Activated gamma-delta T cell treated with anti-CD3 and anti-CD28 coated beads, Interleukin-2, amount 50 U/mL, for 16 hours (primary cell): ENCODE data around the gene TNIP2.
"Not testable (repeated sequence)": the region's sequence is repeated elsewhere in the genome, so short reads cannot be mapped to it uniquely, and the experiment has no call there.

Experiments
- DNase-seq: peaks from one replicate; pipeline ENCODE4 v3.0.0-alpha.2; 2020; ENCODE audit warnings: low read depth

TNIP2 gene

DNA sequence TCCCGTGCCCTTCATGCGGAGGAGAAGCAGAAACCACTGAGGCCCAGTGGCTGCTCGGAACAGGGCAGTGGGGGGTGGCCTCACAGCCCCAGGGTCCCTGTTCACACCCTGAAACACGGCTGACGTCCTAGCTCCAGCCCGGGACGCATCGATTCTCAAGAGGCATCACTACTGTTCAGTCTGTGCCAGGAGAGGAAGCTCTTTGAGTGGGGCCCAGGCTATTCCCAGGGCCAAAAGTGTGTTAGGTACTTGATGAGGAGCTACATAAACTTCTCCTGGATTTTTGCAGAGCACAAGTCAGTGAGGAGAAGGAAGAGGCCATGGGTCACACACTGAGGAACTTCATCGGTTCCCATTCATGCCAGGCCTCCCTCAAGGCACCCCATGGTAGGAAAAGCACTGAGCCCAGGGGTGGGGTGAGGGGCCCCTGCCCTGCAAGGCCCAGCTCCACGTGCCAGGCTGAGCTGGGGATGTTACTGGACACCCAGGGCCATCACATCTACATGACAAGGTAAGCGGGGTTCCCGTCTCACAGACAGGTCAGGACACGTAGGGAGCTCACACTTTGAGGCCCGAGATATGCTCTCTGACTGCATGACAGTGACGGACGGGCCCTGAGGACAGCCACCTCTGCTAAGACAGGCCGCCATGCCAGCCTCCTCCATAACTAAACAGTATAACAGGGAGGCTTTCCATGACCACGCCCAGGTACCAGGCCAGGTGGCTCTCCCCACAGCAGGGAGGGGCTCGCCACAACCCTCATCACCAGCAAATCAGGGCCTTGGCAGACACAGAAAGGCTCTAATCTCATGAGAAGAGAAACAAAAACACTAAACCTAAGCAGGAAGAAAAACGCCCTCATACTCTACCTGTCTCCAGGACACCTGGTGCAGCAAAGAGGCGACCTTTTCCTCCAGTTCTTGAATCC is 12.4 kb downstream of the TNIP2 start:
- DNase-seq: no peak

DNA sequence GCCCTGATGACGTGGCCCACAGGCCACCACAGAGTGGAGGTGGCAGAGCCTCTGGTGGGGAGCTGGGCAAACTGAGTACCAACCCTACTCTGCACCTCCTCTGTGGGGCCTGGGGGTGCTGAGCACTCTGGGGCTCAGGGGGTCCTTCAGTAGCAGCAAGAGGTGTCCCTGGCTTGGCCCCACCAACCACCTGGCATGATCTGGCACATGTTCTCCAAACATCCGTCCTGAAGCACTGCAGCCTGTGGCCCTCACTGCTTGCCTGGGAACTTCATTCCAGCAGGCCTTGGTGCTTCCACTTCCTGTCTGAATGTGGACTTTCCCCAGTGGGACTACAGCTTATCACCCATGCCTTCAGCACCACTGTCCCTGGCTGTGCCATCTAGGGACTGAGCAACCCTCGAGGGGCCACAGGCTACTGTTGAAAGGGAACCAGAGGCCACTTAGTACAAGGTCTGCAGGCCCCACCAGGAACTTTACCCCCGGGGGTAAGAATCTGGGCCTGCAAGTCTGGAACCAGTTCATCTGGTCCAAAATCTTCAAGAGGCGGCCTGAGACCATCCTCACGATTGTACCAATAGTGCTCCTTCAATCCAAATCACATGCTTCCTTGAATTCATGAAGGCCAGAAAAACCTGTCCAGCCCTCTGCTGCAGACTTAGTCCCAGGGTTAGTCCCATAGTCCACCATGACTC is 13.2 kb downstream of the TNIP2 start:
- DNase-seq: no peak

DNA sequence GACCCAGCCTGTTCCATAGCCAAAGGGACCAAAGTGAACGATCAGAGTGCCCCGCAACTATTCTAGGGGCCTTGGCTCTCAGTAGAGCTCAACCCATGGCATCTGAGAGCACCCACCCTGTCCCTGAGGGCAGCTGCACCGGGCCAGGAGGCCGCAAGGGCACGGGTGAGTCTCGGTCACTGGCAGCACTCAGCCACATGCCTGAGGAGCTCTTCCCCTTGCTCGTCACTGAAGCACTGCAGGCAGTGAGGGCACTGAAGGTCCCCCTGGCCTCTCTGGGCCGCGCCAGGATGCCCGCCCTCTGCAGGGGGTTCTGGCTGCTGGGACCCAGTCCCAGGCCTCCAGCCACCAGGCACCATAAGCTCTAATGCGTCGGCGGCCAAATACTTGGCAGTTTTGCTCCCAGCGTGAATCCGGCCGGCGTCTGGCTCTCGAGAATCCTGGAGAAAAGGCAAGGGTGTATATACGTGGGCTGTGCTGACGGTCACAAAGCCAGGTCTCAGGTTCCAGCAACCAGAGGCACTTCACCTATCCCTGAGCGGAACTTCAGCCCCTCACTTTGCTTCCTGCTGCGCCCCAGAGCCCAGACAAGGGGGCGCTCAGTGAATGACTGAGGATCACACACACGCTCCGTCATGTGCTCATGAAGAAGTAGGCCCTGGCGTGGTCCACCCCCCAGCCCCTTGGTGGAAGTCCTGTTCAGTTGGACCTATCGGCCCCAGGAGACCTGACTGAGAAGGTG is 13.9 kb downstream of the TNIP2 start:
- DNase-seq: no peak

DNA sequence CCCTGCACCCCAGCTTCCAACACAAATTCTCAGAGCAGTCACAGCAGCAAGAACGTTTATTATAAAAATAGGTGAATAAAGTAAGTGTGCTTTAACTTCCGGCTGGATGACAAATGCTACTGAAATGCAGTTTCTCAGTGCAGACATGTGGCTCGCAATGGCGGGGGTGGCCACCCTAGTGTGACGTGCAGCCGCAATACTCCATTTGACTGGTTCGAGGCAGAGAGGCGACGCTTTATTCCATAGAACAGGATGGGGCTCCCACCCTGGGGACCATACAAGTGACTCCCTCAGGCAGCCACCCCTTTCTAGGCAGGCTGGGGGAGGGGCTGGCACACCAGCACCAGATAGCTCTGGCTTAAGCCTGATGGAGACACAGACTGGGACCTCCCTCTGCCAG is 14.5 kb downstream of the TNIP2 start:
- DNase-seq: no peak

DNA sequence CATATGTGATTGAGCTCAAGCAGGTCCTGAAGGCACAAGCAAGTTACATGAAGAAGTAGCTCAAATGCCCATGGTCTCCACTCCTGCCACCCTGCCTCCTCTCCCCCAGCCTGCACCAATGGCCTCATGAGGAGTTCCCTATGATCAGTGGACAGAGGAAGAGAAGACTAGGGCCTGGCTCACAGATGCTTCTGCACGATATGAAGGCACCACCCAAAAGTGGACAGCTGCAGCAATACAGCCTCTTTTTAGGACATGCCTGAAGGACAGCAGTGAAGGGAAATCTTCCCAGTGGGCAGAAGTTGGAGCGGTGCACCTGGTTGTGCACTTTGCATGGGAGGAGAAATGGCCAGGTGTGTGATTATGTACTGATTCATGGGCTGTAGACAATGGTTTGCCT is 17.8 kb downstream of the TNIP2 start:
- not testable (repeated sequence) for DNase-seq

DNA sequence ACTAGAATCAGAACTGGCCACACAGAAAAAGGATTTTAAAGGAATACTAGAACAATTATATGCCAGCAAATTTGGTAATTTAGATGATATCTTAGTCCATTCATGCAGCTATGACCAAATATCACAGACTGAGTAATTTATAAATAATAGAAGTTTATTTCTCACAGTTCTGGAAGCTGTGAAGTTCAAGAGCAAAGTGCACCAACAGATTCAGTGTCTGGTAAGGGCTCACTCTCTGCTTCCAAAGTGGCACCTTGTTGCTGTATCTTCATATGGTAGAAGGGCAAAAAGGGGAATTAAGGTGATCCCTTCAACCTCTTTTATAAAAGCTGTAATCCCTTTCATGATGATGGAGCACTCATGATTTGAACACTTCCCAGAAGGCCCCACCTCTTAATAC is 20.3 kb downstream of the TNIP2 start:
- DNase-seq: no peak

DNA sequence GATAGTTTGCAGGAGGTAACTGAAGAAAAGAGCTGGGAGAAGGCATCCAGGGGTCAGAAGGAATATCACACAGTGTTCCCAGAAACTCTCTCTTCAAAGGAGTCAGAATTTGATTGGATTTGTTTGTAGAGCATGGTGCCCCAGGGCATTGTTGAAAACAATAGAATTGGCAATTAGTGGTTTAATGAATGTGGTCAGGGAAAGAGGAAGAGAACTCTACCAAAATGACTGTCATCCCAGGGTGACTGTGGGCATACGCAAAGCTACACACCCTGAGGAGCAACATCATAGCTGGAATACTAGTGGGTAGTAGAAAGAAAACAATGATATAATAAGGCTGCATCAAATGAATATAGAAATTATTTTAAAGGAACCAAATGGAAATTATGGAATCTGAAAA is 21.5 kb downstream of the TNIP2 start:
- DNase-seq: no peak

DNA sequence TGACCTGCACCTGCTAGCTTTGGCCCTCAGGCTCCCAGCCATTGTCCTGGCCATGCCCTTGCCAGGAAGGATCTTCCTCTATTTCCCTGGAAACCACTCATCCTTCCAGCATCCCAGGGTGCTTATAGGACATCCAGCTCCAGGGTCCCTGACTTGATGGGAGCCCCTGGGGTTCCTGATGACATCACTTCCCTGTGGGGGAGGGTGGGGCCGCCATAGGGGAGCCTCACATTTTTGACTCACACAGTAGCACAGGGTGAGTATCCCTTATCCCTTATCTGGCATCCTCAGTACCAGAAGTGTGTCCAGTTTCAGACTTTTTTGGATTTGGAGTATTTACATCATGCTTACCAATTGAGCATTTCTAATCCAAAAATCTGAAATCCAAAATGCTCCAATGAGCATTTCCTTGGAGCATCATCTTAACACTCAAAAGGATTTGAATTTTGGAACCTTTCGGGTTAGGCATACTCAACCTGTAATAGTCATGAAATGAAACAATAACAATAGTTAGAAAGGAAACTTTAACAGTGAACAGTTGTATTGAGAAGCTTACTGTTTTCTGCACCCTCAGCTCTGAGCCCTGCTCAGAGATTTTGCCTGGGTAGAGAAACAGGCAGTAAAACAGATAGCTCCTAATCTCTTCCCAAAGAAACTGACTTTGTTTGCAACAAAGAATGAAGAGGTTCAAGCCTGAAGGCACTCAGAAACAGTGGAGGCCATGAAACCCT is 22.1 kb downstream of the TNIP2 start:
- DNase-seq: no peak

DNA sequence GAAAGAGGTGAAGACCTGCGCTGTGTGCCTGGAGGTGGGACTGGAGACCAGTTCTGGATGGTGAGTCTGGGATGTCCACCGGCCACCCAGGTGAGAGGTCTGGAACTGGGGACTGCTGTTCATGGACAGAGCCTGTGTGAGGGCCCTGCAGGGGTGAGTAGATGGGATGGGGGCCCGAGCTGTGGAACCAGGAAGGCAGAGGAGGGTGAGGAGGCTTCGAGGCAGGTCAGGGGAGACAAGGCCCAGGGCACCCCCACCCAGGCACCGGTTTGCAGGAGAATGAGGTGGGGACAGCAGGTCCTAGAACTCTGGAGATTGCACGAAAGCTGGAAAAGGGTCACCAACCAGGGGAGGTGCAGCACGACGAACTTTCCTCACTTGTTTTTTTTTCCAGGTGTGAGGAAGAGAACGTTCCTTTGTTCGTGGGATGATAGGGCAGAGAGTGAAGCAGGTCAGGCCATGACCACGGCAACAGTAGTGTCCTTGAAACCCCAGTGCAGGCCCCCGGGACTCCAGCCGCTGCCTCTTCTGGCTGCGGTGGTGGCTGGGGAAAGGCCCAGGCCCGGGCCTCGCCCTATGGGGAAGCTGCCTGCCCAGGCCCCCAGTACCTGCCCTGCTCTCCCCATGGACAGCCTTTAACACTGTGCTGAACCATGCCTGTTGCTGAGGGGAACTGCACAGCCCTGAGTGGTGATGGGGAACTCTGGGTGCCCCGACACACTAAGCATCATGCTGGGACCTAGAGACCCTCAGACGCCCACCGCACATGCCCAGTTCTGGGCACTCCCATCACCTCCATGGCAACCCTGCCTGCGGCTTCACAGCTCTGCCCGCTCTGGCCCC is 22.9 kb downstream of the TNIP2 start:
- DNase-seq: no peak

DNA sequence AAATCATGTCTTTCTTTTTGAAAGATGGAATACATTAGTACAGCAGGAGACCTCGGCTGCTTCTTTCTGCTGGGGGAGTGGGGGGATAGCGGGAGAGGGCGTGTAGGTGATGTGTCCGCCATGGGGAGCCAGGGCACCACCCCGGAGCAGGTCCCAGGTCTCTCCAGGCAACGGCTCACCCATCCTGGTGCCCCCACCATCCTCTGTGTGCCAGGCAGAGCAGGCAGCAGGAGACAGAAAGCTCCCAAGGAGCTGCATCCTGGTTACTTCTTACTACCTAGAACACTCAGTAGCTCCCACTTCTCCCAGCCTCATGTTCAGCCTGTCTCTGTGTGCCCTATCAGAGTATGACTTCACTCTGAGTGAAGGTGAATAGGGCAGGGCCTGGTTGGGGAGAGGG is 23.6 kb downstream of the TNIP2 start:
- DNase-seq: no peak

DNA sequence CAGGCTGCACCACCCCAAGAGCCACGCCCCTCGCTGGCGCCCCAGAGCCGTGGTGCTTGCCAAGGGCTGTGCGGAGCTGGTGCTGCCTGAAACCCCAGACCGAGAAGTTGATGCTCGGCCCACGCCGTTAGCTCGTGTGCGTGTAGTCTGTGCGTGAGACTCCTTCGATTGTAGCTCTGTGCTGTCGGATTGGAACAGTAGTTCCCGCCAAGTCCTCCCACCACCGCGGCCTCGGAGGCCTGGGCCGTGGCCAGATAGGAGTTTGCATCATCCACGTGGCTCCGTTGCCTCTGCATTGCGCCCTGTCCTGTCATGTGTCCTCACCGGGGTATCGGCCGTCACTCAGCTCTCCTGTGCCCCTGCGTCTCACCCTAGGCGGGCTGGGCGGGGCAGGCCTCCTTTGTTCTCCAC is 24.2 kb downstream of the TNIP2 start:
- DNase-seq: no peak

DNA sequence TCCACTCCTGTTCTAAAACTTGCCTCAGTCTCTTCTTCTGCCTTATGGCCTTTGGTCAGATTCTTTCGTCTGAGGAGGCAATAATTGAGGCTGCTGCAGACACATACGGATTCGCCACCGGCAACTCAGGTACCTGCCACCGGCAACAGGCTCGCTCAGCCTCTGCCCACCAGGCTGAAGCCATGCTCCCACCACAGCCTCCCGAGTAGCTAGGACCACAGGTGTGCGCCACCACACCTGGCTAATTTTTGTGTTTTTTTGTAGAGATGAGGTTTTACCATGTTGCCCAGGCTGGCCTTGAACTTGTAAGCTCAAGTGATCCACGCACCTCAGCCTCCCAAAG is 26.6 kb downstream of the TNIP2 start:
- no peak for DNase-seq

DNA sequence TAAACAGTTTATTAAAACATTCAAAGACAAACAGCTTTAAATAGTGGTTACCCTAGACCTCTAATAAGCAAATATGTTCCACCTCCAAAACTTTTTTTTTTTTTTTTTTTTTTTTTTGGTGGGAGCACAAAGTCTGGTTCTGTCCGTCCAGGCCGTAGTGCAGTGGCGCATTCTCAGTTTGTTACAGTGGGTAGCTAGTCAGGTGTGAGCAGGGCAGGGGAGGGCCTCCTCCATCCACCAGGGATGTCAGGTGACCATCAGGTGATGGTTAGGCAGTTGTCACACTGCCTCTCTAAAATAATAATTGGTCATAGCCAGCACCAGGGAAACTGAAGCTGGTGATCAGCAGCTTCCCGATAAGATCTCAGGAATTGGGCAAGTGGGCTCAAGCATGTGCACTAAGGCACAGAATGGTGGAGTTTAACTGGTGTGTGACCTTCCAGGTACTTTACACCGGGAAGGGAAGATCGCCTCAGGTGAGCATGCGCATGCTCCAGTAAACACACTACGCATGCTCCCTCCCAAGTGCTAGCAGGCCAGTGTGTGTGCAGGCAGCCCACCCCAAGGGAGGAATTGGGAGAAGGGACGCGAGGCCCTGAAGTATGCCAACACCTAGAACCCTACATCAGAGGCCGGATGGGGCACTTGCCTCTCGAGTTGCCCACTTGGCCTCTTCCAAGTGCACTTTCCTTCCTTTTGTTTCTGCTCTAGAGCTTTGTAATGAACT is 27.2 kb downstream of the TNIP2 start:
- DNase-seq: no peak

DNA sequence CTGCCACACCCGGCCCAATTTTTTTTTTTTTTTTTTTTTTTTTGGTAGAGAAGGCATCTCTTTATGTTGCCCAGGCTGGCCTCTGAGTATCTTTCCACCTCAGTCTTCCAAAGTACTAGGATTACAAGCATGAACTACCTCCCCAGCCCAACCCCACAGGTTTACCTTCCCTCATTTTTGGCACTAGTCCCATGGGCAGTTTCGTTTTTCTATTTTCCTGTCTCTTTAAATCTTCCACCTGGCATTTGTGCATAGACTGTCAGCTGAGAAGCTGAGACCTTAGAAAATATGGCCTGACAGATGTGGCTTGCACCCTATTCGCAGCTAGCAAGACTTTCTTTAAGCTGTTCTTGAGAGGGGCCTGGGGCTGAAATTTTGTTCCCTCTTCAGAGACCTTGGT is 27.9 kb downstream of the TNIP2 start:
- no peak for DNase-seq

DNA sequence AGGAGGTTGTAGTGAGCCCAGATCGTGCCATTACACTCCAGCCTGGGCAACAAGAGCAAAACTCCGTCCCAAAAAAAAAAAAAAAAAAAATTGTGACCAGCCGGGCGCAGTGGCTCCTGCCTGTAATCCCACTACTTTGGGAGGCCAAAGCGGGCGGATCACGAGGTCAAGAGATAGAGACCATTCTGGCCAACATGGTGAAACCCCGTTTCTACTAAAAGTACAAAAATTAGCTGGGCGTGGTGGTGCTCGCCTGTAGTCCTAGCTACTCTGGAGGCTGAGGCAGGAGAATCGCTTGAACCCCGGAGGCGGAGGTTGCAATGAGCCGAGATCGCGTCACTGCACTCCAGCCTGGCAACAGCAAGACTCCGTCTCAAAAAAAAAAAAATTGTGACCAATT is 29.3 kb downstream of the TNIP2 start:
- DNase-seq: not testable (repeated sequence)

DNA sequence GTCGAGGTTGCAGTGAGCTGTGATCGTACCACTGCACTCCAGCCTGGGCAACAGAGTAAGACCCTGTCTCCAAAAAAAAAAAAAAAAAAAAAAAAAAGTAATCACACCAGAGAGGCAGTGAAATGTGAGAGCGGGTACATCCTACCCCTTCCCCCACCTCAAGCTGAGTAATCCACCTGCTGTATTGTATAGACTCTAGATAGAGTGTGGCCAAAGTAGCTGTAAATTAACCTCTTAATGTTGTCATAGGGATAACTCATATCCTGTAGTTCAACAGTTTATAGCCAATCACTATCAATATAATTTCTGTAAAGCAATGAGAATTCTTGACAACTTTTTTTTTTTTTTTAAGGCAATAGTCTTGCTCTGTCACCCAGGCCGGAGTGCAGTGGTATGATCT is 30.8 kb downstream of the TNIP2 start:
- no peak for DNase-seq

DNA sequence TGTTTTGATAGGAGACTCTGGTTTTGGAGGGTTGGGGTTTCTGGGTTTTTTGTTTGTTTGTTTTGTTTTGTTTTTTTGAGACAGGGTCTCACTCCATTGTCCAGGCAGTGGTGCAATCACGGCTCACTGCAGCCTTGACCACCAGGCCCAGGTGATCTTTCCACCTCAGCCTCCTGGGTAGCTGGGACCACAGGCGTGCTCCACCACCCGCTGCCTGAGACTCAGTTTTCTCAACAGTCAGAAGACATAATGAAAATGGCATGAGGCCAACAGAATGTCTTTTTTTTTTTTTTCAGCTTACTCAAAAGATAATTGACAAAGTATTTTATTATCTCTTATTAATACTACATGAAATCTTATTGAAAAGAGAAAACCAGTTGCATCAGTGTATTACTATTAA is 32.4 kb downstream of the TNIP2 start:
- no peak for DNase-seq

DNA sequence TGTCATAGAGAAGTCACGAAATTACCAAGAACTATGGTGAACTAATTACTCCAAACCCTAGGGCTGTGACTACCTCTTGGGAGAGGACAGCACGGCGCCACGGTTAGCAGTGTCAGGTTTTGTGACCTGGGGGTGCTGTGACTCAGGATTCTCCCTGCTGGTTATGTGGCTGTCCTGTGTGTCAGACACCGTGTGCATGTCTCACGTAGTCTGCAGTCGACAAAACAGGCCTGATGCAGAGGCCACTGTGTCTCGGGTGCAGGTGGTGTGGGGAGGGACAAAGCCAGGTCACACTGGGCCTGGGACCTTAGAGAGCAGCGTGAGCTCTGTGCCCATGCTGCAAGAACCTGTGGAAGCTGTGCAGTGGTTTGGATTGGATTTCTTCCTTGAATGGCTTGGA is 34.1 kb downstream of the TNIP2 start:
- DNase-seq: no peak

DNA sequence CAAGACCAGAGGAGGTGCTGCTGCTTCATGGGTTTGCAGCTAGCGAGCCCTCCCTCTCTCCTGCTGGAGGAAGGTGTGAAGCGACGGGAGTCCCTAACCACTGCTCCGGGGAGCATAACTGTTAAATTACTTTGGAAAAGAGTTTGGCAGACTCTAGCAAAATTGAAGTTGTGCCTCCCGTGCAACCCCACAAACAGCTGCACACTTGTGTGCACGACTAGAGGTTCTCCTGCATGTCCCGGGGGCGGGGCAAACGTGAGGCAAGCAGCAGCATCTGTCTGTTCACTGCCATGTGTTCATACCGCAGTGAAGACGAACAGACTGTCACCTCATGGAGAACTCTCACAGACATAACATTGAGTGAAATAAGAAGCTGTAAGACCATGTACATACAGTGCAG is 34.5 kb downstream of the TNIP2 start:
- DNase-seq: no peak

DNA sequence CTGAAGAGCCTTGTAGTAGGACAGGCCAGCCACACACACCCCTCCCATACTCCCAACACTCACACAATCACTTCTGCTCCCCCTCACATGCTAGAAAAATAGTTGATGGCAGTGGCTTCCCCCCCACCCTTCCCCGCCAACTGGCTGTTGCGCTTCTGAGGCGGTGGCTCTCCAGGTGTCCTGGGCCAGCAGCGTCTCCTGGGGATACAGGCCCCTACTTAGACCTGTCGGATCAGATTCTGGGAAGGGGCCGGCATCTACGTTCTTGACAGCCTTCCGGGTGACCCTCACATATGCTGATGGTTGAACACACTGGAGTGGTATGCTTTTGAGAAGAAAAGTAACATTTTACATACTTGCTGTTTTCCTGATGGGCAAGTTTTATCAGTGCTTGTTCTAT is 39.9 kb downstream of the TNIP2 start:
- no peak for DNase-seq

DNA sequence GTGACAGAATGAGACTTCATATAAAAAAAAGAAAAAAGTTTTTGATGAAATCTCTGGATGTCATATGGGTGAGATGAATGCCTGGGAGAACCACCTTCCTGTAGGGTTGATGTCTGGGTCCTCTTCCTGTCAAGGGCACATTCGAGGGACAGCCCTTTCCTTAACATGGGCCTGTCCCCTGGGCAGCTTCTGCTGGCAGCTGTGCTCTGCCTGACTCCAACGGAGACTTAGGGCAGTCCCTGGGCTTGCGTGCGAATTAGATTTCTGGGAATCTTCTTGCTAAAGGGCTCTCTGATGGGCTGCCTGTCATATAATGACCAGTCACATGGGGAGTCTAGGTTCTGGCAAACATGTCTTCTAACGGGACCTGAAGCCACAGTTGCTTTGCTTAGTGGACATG is 40.7 kb downstream of the TNIP2 start:
- no peak for DNase-seq
